Chondrocyte (in vitro differentiated cells): ENCODE measurements around the gene ZNF821. TPM values are rescaled to one million over a fixed set of nuclear protein-coding genes. Genes with fewer than 3 reads are reported as not detected.
A peak's percentile ranks its signal among the peaks of the same experiment; 100 is the strongest.

ENCODE experiments used
- DNase-seq: peaks from one replicate; pipeline ENCODE4 v3.0.0; 2021; ENCODE audit warnings: mixed read lengths, low spot score
- H3K27ac Mint-ChIP-seq: one replicate; pipeline ENCODE4 v1.8.0; 2021; ENCODE audit warnings: mild to moderate bottlenecking, moderate library complexity, mixed read lengths; ENCODE audit not compliant: unreplicated experiment
- H3K27me3 Mint-ChIP-seq: 2 replicates; pipeline ENCODE4 v1.8.0; 2021; ENCODE audit warnings: low read depth, mixed read lengths
- H3K36me3 Mint-ChIP-seq: 2 replicates; pipeline ENCODE4 v1.8.0; 2021; ENCODE audit warnings: low read depth, mixed read lengths
- H3K4me1 Mint-ChIP-seq: 2 replicates; pipeline ENCODE4 v1.8.0; 2021; ENCODE audit warnings: low read depth, mild to moderate bottlenecking, mixed read lengths
- H3K4me3 Mint-ChIP-seq: one replicate; pipeline ENCODE4 v1.8.0; 2021; ENCODE audit warnings: mild to moderate bottlenecking, moderate library complexity, mixed read lengths; ENCODE audit not compliant: unreplicated experiment
- H3K9me3 Mint-ChIP-seq: 2 replicates; pipeline ENCODE4 v1.8.0; 2021; ENCODE audit warnings: low read depth, mixed read lengths
- total RNA-seq: library from RNA; stranded (reverse); gene quantifications from 3 replicates; pipeline ENCODE4 v1.2.1, GENCODE V29; 2021
- TF ChIP-seq, protein P1 (sequence below): fragments of 200-600 bp; sonication (generic); IDR thresholded peaks from 2 replicates; pipeline ENCODE4 v1.5.0; 2021; ENCODE audit warnings: antibody characterized with exemption, mild to moderate bottlenecking, moderate library complexity

Gene ZNF821
- total RNA-seq, 1 donor from 2014 or later, result 12.0 TPM

GRCh38 chr16:71920658-71921057 lies 36.7 kb upstream of the ZNF821 start:
- H3K4me1 Mint-ChIP-seq, result peaks cover 42% of the 10 kb centered on the region

DNA sequence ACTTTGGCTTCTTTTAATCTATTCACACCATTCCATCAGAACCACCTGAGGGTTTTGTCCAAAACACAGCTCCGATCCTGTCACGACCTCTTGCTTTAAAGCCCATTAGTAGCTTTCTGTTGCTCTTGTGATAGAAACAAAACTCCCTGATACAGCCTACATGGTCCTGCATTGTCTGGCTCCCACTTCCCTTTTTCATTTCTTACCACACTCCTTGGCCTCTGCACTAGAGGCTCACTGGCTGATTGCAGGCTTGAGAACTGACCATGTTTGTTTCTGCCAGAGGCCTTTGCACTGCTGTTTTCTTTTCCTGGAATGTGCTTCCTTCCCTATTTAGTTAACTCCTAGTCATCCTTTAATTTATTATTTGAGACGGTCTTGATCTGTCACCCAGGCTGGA lies 35.1 kb upstream of the ZNF821 start:
- Mint-ChIP-seq H3K27ac (peak overlapping the region; percentile 37), H3K4me1 (peaks cover 47% of the 10 kb centered on the region), H3K9me3 (no peaks in the 10 kb centered on the region), H3K27me3 (no peaks in the 10 kb centered on the region), H3K4me3 (no peak overlapping the region), H3K36me3 (peaks cover 52% of the 10 kb centered on the region)
- no peak for DNase-seq
- TF ChIP-seq, protein P1, sequence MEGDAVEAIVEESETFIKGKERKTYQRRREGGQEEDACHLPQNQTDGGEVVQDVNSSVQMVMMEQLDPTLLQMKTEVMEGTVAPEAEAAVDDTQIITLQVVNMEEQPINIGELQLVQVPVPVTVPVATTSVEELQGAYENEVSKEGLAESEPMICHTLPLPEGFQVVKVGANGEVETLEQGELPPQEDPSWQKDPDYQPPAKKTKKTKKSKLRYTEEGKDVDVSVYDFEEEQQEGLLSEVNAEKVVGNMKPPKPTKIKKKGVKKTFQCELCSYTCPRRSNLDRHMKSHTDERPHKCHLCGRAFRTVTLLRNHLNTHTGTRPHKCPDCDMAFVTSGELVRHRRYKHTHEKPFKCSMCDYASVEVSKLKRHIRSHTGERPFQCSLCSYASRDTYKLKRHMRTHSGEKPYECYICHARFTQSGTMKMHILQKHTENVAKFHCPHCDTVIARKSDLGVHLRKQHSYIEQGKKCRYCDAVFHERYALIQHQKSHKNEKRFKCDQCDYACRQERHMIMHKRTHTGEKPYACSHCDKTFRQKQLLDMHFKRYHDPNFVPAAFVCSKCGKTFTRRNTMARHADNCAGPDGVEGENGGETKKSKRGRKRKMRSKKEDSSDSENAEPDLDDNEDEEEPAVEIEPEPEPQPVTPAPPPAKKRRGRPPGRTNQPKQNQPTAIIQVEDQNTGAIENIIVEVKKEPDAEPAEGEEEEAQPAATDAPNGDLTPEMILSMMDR, result no peak

More at GRCh38 chr16:71920658-71921057, 36.7 kb upstream of the ZNF821 start:
- peaks cover 58% of the 10 kb centered on the region for H3K36me3 Mint-ChIP-seq
- H3K4me3 Mint-ChIP-seq, result no peak overlapping the region
- TF ChIP-seq, protein P1, result no peak
- H3K27ac Mint-ChIP-seq, result no peak overlapping the region
- H3K27me3 Mint-ChIP-seq, result no peaks in the 10 kb centered on the region
- H3K9me3 Mint-ChIP-seq, result no peaks in the 10 kb centered on the region
- no peak for DNase-seq

DNA sequence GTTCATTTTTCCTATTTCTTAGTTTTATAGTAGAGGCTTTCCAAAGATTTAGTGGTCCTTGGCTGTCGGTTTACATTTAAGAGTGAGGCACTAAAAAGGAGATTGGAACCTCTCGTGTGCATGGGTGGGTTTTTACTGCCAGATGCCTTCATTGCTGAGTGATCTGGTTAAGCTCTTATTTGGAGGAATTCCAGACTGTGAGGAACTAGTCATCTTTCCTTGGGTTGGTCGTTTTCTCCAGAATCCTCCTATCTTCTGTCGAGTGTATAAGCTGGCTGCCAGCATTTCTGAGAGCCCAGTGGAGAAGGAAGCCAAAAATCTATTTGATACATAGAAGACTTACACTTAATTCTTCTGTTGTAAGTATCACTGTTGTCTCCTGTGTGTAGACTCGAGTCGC lies 33.9 kb upstream of the ZNF821 start:
- H3K27me3 Mint-ChIP-seq, result no peaks in the 10 kb centered on the region
- H3K9me3 Mint-ChIP-seq, result no peaks in the 10 kb centered on the region
- H3K36me3 Mint-ChIP-seq, result peaks cover 44% of the 10 kb centered on the region
- H3K27ac Mint-ChIP-seq, result peak overlapping the region; percentile 57
- no peak overlapping the region for H3K4me3 Mint-ChIP-seq
- peaks cover 44% of the 10 kb centered on the region for H3K4me1 Mint-ChIP-seq
- TF ChIP-seq, protein P1, result no peak
- DNase-seq, result no peak

- no peak for DNase-seq
- Mint-ChIP-seq H3K4me1 (peaks cover 44% of the 10 kb centered on the region), H3K9me3 (no peaks in the 10 kb centered on the region), H3K4me3 (peak overlapping the region; percentile 38), H3K27me3 (no peaks in the 10 kb centered on the region), H3K36me3 (peaks cover 40% of the 10 kb centered on the region), H3K27ac (peak overlapping the region; percentile 91)
- TF ChIP-seq, protein P1, result no peak
Observed at GRCh38 chr16:71916397-71916920, 32.5 kb upstream of the ZNF821 start.

DNA sequence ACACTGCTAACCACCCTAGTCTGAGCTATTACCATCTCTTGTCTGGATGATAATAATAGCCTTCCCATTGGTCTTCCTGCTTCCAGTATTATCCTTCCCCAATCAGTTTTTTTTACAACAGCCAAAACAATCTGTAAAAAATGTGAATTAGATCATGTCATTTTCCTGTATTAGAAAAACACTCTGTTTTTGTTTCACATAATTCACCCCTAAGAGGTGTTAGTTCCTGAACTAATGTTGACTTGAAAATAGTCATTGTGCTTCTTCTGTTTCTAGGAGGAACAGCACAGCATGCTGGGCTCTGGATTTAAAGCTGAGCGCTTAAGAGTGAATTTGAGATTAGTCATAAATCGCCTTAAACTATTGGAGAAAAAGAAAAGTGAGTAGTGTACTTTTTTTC lies 31.4 kb upstream of the ZNF821 start:
- DNase-seq, result no peak
- H3K27me3 Mint-ChIP-seq, result no peaks in the 10 kb centered on the region
- no peaks in the 10 kb centered on the region for H3K9me3 Mint-ChIP-seq
- TF ChIP-seq, protein P1, result no peak
- H3K36me3 Mint-ChIP-seq, result peaks cover 31% of the 10 kb centered on the region
- peak overlapping the region; percentile 39 for H3K27ac Mint-ChIP-seq
- H3K4me3 Mint-ChIP-seq, result no peak overlapping the region
- peaks cover 44% of the 10 kb centered on the region for H3K4me1 Mint-ChIP-seq
